ENCODE results near the gene DYNLT4. TPM values are rescaled to one million over a fixed set of nuclear protein-coding genes. Genes with fewer than 3 reads are reported as not detected.

The DYNLT4 gene
- total and polyA plus RNA-seq, 2 of the 8 experiments (the other 6 are each of a cell fraction or from before 2014, with no cell fraction given) = 0.29 TPM; not detected in 1

DNA sequence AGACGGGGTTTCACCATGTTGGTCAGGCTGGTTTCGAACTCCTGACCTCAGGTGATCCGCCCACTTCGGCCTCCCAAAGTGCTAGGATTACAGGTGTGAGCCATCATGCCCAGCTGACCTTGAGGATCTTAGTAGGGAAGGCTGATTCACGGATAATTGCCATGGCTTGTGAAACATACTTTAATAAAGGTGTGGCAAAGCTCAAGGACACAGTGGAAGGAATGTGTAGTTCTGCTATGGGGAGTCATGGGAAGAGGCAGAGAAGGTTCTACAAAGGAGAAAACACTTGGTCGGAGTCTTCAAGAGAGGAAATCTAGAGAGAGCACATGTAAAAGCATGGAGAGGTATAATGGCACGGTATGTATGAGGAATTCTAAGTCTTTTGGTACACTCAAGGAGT lies 48.6 kb upstream of the DYNLT4 start:
- Histone ChIP-seq H3K9me3 (ENCODE audit: insufficient read depth in 2 of 2, low read depth in 1 of 2, low read length in 1 of 2) (no peaks in the 10 kb centered on the region), H3K4me2 (ENCODE audit: insufficient read depth in 1 of 2, low read depth in 2 of 2, low read length in 2 of 2) (no peak overlapping the region), H2AFZ (ENCODE audit: low read length) (no peak overlapping the region), H2BK12ac (ENCODE audit: low read depth, low read length) (no peak overlapping the region), H3K14ac (ENCODE audit: insufficient read length) (no peak overlapping the region), H3K36me3 (ENCODE audit: control insufficient read depth in 2 of 4, insufficient read depth in 4 of 4, low read length in 3 of 4) (no peaks in the 10 kb centered on the region), H2BK15ac (ENCODE audit: low read length) (no peak overlapping the region), H4K5ac (ENCODE audit: insufficient read length, low read depth, low read length) (no peak overlapping the region), H2BK5ac (ENCODE audit: low read depth, low read length) (no peak overlapping the region), H3K27ac (ENCODE audit: low read depth, low read length) (no peak overlapping the region), H3K9ac (replicated peaks in 1 of 4; ENCODE audit: extremely low read depth in 1 of 4, low read depth in 3 of 4, low read length in 3 of 4) (no peak overlapping the region), H3K4me1 (replicated peaks in 1 of 4; ENCODE audit: control insufficient read depth in 3 of 4, insufficient read depth in 4 of 4, low read length in 3 of 4) (no peaks in the 10 kb centered on the region), H4K20me1 (replicated peaks in 1 of 2; ENCODE audit: control insufficient read depth in 1 of 2, insufficient read depth in 2 of 2, low read length in 2 of 2) (no peaks in the 10 kb centered on the region), H3K79me2 (ENCODE audit: control insufficient read depth in 1 of 2, insufficient read depth in 2 of 2, low read length in 2 of 2) (no peaks in the 10 kb centered on the region), H3K4me3 (ENCODE audit: extremely low read depth in 1 of 4, insufficient read depth in 2 of 4, low read depth in 3 of 4, low read length in 4 of 4) (no peak overlapping the region), H3K56ac (replicated peaks; ENCODE audit: insufficient read length, low read depth, low read length) (no peak overlapping the region), H4K8ac (ENCODE audit: extremely low read depth, insufficient read depth, low read length) (no peak overlapping the region), H3K79me1 (ENCODE audit: low read depth, low read length) (no peaks in the 10 kb centered on the region), H2AK5ac (ENCODE audit: low read depth, low read length) (no peak overlapping the region), H3K4ac (replicated peaks; ENCODE audit: insufficient read length, low read depth, low read length) (no peak overlapping the region), H3K27me3 (replicated peaks in 1 of 4; ENCODE audit: control insufficient read depth in 3 of 4, extremely low read depth in 1 of 4, insufficient read depth in 3 of 4, low read length in 3 of 4) (no peaks in the 10 kb centered on the region), H3K23me2 (ENCODE audit: low read depth, low read length) (no peaks in the 10 kb centered on the region), H3K18ac (ENCODE audit: extremely low read depth, low read length) (no peak overlapping the region), H4K91ac (replicated peaks; ENCODE audit: insufficient read length, low read length) (no peak overlapping the region), H2BK120ac (replicated peaks; ENCODE audit: low read depth, low read length) (no peak overlapping the region), H3K23ac (ENCODE audit: insufficient read length) (no peak overlapping the region), H2BK20ac (ENCODE audit: low read length) (no peak overlapping the region)
- WGBS, 2 experiments (ENCODE audit: extremely low coverage in 1 of 2, insufficient coverage in 1 of 2, insufficient read length in 1 of 2, insufficient replicate concordance in 2 of 2, low coverage in 1 of 2, low lambda C conversion rate in 2 of 2, missing lambda C conversion rate in 1 of 2) = 92% methylated on average over 7 of the region's 7 CpGs; no CpG with 5 or more reads in 1 of the 2 experiments
- no peak for TF ChIP-seq CBX5 (IDR thresholded peaks at IDR 0.05; ENCODE audit: low read depth, low read length)
- TF ChIP-seq EGR1 (IDR thresholded peaks at IDR 0.05; ENCODE audit: borderline replicate concordance, low read depth, low read length) = no peak
- no peak for TF ChIP-seq CTBP2 (IDR thresholded peaks at IDR 0.05; ENCODE audit: borderline replicate concordance, insufficient read depth, insufficient read length, low read length)
- CTCF ChIA-PET (ENCODE audit: partially characterized antibody) = interaction anchor here (1.4 to 2.1 kb wide), 2 partner anchors 10 to 28 kb away, joined by 4 to 6 read pairs; no protein-coding TSS in a partner anchor
- FAIRE-seq (no peak), DNase-seq (ENCODE audit: low read depth in 1 of 2, low spot score in 2 of 2) (no peak)
- POLR2A ChIA-PET (ENCODE audit: partially characterized antibody) = interaction anchor here (0.6 to 0.7 kb wide), 2 partner anchors 21 to 130 kb away, joined by 3 read pairs; no protein-coding TSS in a partner anchor
